GM19397 (cell line): ENCODE results near the gene KREMEN1.

Experiments used
- ATAC-seq: cut with Tn5 transposase; IDR thresholded peaks from one replicate; pipeline ENCODE4 v1.9.1; 2021; ENCODE audit warnings: mild to moderate bottlenecking, moderate library complexity; ENCODE audit not compliant: unreplicated experiment

The KREMEN1 gene

GRCh38 chr22:29175312-29175835 lies 102.5 kb downstream of the KREMEN1 start:
- no peak for ATAC-seq

- no peak for ATAC-seq
Observed at GRCh38 chr22:29183971-29184848, 111.4 kb downstream of the KREMEN1 start.

- ATAC-seq, result no peak
Observed at GRCh38 chr22:29184849-29185490, 112.1 kb downstream of the KREMEN1 start.

- no peak for ATAC-seq
Observed at GRCh38 chr22:29186302-29186701, 113.5 kb downstream of the KREMEN1 start.

DNA sequence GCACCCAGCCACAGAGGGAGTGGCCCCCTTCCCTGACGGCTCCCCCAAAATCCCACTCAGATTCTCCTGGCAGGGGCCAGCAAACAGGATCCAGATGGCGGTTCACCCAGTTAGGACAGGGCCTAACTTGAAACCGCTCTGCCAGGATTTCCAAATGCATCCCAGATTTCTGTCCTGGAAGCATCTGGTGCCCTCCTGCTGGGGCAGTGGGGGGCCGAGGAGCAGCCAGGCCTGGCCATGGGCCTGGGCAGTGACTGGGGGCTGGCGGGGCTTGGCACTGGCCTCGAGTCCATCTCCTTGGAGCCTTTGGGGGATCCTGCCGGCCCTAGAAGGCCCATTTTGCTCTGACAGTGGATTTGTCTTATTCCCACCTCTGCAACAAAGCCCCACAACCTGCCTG lies 115.0 kb downstream of the KREMEN1 start:
- ATAC-seq, result no peak

DNA sequence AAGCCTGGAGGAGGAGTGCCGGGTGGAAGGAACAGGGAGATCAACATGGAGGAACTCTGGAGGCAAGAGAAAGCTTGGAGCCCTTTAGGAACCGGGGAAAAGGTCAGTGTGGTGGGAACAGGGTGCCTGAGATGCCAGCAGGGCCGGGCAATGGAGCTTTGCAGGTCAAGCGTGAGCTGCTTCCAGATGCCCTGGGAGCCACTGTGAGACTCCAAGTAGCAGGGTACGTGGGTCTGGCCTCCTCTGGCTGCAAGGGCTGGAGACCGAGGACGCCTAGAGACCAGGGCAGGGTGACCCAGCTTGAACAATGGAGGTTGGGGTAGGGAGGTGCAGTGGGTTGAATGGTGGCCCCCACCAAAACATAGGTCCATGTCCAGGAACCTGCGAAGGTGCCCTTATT lies 117.2 kb downstream of the KREMEN1 start:
- no peak for ATAC-seq

DNA sequence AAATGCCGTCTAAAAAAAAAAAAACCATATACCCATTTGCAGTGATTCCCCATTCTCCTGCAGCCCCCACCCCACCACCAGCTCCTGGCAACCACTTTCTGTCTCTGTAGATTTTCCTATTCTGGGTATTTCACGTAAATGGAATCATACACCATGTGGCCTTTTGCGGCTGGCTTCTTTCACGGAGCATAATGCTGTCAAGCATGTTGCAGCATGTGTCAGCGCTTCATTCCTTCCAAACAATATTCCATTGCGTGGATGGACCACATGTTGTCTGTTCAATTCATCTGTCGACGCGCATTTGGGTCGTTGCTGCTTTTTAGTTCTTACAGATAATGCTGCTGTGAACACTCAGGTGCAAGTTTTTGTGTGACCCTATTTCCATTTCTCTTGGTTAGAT lies 118.1 kb downstream of the KREMEN1 start:
- no peak for ATAC-seq

DNA sequence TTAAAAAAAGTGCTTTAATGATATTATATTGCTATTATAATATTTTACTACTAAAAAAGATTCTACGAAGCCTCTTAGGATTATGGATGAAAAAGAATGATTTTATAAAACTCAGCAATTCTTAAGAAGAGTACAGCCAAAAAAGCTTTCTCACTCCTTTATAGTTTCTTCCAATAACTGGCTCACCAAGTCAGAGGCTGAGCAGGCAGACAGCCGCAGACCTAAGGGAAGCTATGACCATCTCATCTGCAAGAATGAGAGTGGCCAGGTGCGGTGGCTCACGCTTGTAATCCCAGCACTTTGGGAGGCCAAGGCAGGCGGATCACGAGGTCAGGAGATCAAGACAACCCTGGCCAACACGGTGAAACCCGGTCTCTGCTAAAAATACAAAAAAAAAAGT lies 120.2 kb downstream of the KREMEN1 start:
- ATAC-seq, result no peak

DNA sequence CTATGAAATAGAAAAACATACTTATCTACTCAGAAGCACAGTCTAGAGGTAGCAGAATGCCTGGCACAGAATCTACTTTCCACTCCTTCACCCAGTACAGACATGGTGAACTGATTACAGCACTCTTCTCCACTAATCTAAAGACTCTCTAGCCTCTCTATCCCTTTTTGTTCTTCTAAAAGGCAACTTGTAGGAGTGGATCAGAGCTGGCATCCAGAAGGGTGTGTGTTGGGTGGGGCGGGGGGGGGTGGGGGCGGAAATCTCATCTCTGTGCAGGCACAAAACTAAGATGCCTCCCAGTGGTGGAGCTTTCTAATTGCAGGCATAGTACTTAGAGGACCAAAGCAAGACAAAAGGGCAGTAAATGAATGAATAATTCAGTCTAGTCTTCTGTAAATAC lies 121.3 kb downstream of the KREMEN1 start:
- no peak for ATAC-seq

DNA sequence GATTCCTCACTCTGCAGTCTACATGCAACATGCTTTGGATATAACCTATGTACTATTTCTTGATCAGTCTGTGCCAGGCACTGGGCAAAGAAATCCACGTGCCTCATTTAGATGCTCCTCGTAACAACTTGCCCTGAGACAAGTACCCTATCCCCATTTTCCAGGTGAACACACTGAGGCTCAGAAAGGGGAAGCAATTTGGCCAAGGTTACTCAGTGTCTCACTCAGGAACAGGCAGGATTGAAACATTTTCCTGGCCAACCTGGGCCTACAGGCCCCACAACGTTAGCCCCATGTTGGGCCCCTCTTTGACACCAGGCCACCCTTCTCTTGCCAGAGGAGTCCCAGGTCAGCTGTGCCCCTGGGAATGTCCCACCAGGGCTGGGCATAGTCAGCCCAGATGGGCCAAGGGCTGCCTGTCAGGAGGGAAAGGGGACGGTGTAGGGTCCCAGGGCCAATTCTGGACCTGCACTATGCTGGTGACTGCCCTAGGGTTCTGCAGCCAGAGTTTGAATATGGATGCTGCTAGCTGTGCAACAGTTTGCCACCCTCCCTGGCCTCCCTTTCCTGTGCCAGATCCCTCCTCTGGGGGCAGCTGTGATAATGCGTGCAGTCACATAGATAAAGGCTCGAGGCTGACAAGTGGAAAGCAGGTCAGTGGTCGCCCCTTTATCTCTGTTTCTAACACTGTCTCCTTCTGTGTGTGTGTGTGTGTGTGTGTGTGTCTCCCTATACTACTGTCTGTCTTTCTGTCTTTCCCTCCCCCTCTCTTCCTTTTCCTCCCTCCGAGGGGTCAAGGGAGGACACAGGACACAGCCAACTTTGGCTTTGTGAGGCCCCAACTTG lies 122.5 kb downstream of the KREMEN1 start:
- no peak for ATAC-seq

DNA sequence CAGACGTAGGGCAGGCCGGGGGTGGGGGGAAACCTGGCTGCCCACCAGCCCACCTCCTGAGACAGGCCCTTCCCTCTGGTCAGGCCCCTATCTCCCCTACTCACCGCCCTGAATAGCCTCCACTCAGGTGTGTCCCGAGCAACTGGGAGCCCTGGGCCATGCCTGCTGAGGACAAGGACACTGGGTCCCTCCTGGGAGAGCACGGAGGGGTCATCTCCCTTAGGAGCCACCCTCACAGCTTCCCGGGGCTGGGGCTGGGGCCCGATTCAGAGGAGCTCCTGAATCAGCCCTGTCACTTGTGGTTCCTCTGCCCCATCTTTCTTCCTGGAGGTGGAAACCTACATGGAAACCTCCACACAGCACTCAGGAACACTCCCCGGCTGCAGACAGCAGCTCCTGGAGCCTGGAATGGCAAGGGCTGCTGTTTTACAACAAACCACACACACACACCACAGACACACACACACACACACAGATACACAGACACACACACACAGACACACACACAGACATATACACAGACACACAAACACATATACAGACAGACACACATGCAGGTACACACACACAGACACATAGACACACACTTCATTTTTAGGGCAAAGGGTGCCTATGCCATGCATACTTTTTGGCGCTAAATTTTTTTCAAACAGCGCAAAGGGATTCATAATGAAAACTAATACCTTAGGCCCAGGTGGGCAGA lies 123.3 kb downstream of the KREMEN1 start:
- no peak for ATAC-seq

GRCh38 chr22:29197096-29197495 lies 124.3 kb downstream of the KREMEN1 start:
- ATAC-seq, result no peak

DNA sequence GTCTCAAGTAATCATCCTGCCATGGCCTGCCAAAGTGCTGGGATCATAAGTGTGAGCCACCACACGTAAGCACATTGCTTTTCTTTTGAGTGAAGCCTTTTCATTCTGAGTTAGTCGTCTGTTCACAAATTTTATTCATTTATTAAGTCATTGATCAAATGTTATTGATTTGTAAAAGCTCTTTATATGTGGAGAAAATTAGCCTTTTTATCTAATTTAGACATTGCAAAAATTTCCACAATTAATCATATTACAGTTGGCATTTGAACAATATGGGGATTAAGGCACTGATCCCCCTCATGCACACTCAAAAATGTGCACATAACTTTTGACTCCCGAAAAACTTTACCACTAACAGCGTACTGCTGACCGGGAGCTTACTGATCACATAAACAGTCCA lies 125.4 kb downstream of the KREMEN1 start:
- no peak for ATAC-seq

DNA sequence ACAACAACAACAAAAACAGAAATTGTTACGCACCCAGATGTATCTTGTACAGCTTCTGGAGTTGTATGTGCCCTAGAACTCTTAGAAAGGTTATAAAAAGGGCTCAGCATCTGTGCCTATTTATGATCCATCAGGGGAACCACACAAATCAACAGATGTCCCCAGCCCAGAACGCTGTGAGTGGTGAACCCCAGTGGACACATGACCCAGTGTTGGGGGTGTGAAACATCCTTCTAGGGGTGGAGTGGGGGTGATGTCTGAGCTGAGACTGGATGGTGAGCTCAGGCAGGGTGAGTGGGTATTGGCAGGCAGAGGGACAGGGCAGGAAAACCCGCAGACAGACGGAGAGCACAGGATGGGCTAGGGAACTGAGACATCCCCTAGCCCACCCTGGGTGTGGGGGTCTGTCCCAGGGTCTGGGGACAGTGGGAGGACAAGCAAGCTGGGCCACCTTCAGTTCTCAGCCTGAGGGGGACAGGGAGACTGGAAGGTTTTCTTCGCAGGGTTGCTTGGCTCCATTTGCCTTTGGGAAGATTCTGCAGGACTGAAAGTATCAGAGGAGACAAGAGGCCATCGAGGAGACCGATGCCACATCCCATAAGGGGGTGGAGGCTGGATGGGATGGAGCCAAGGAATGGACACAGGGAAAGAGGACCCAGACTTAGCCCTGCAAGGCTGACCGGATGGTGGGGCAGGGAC lies 127.0 kb downstream of the KREMEN1 start:
- no peak for ATAC-seq

GRCh38 chr22:29200901-29201300 lies 128.1 kb downstream of the KREMEN1 start:
- ATAC-seq, result no peak

GRCh38 chr22:29201782-29202181 lies 128.9 kb downstream of the KREMEN1 start:
- ATAC-seq, result no peak

GRCh38 chr22:29202212-29203192 lies 129.7 kb downstream of the KREMEN1 start:
- ATAC-seq, result peak; percentile 63

GRCh38 chr22:29203488-29204454 lies 130.9 kb downstream of the KREMEN1 start:
- ATAC-seq, result no peak
